HCT116 (cell line): ENCODE results near the gene AIF1L. TPM values are rescaled to one million over a fixed set of nuclear protein-coding genes. Genes with fewer than 3 reads are reported as not detected.

Source experiments
- ATAC-seq: fragments of 200-7000 bp; cut with Tn5 transposase; 2 replicates; pipeline ENCODE4 v1.9.1; 2020; ENCODE audit warnings: mild to moderate bottlenecking, moderate library complexity
- BruUV-seq: library from RNA; stranded (reverse); fragments of 400-500 nt; replicated peaks from 2 replicates; lab custom pipeline; 2021; lab: Mats Ljungman, UMichigan
- CTCF ChIA-PET: fragments of 300-600 bp; sonication (Branson Sonifier 250); formaldehyde crosslinking; loops from one replicate; lab custom pipeline; 2021; ENCODE audit warnings: antibody characterized with exemption; lab: Charles Lee
- POLR2A ChIA-PET: fragments of 300-600, 350-600 bp; sonication (Branson Sonifier 250); formaldehyde crosslinking; loops from one replicate; lab custom pipeline; 2021; ENCODE audit warnings: antibody characterized with exemption; lab: Charles Lee
- RAD21 ChIA-PET, 2 experiments: fragments of 300-600 bp; sonication (Branson Sonifier 250); formaldehyde crosslinking; loops; one replicate each; lab custom pipeline; 2023; ENCODE audit warnings: low total read pairs in 2 of 2; ENCODE audit not compliant: uncharacterized antibody in 2 of 2, unreplicated experiment in 2 of 2, low non-redundant PET in 1 of 2; lab: Charles Lee
- DNase-seq: peaks from one replicate; pipeline ENCODE4 v3.0.0-alpha.2; 2010; ENCODE audit warnings: low read depth, low spot score
- H2AFZ ChIP-seq: fragments of 200-600 bp; shearing (Covaris generic), sonication (generic); 2 replicates; pipeline ENCODE4 v1.6.1; 2017; ENCODE audit warnings: low read depth, mixed run types, mixed read lengths, antibody characterized with exemption, low read length; ENCODE audit not compliant: poor library complexity, severe bottlenecking
- H3K27ac ChIP-seq: 2 replicates; pipeline ENCODE4 v1.5.1; 2012; ENCODE audit warnings: low read depth, low read length
- H3K27me3 ChIP-seq: fragments of 200-600 bp; sonication (generic); 2 replicates; pipeline ENCODE4 v1.6.1; 2016; ENCODE audit warnings: mixed run types, low read length, mixed read lengths; ENCODE audit not compliant: insufficient read depth
- H3K36me3 ChIP-seq, 2 experiments: fragments of 200-500 bp in 1 of 2; fragments of 200-600 bp in 1 of 2; sonication (Bioruptor generic) in 1 of 2; sonication (generic) in 1 of 2; 2 replicates each; pipeline versions ENCODE4 v1.5.1 to v1.6.1; 2014 to 2016; ENCODE audit warnings: low read length in 2 of 2, inconsistent platforms in 1 of 2, mixed read lengths in 1 of 2, mixed run types in 1 of 2; ENCODE audit not compliant: insufficient read depth in 2 of 2, control insufficient read depth in 1 of 2
- H3K4me1 ChIP-seq, 2 experiments: fragments of 200-600 bp in 1 of 2; sonication (generic) in 1 of 2; 2 replicates each; pipeline versions ENCODE4 v1.5.1 to v1.6.1; 2012 to 2017; ENCODE audit warnings: low read length in 2 of 2, inconsistent platforms in 1 of 2, mild to moderate bottlenecking in 1 of 2, mixed read lengths in 1 of 2, mixed run types in 1 of 2, moderate library complexity in 1 of 2; ENCODE audit not compliant: insufficient read depth in 2 of 2, control insufficient read depth in 1 of 2
- H3K4me2 ChIP-seq: fragments of 200-600 bp; sonication (generic); 2 replicates; pipeline ENCODE4 v1.6.1; 2017; ENCODE audit warnings: mixed run types, low read length, mixed read lengths
- H3K4me3 ChIP-seq, 2 experiments: fragments of 200-600 bp in 1 of 2; sonication (generic) in 1 of 2; replicated peaks in 1 of 2; 2 replicates each; pipeline ENCODE4 v1.5.1; 2011 to 2016; ENCODE audit warnings: low read length in 2 of 2, control low read depth in 1 of 2, low read depth in 1 of 2, mild to moderate bottlenecking in 1 of 2, mixed read lengths in 1 of 2, mixed run types in 1 of 2
- H3K79me2 ChIP-seq: fragments of 200-600 bp; sonication (generic); 2 replicates; pipeline ENCODE4 v1.6.1; 2017; ENCODE audit warnings: mild to moderate bottlenecking, mixed run types, low read length, moderate library complexity, mixed read lengths; ENCODE audit not compliant: insufficient read depth
- H3K9ac ChIP-seq: fragments of 200-600 bp; sonication (generic); 2 replicates; pipeline ENCODE4 v1.6.1; 2016; ENCODE audit warnings: low read length, mixed read lengths
- H3K9me2 ChIP-seq: fragments of 200-600 bp; sonication (generic), shearing (Covaris generic); 2 replicates; pipeline ENCODE4 v1.6.1; 2017; ENCODE audit warnings: mixed run types, mild to moderate bottlenecking, moderate library complexity; ENCODE audit not compliant: insufficient read depth
- H3K9me3 ChIP-seq, 2 experiments: fragments of 200-500 bp in 1 of 2; fragments of 200-600 bp in 1 of 2; sonication (Bioruptor generic) in 1 of 2; sonication (generic) in 1 of 2; 2 replicates each; pipeline ENCODE4 v1.6.1; 2014 to 2017; ENCODE audit warnings: low read length in 2 of 2, mixed read lengths in 2 of 2, inconsistent platforms in 1 of 2, low read depth in 1 of 2, mild to moderate bottlenecking in 1 of 2, mixed run types in 1 of 2, moderate library complexity in 1 of 2; ENCODE audit not compliant: control insufficient read depth in 1 of 2, insufficient read depth in 1 of 2
- H4K20me1 ChIP-seq: fragments of 200-600 bp; sonication (generic), shearing (Covaris generic); 2 replicates; pipeline ENCODE4 v1.6.1; 2017; ENCODE audit warnings: mixed run types, mild to moderate bottlenecking, moderate library complexity; ENCODE audit not compliant: insufficient read depth
- EZH2phosphoT487 ChIP-seq: fragments of 200-600 bp; IDR thresholded peaks from 2 replicates; pipeline ENCODE4 v1.6.1; 2018; ENCODE audit warnings: antibody characterized with exemption, borderline replicate concordance
- FOSL1 ChIP-seq: IDR thresholded peaks from 2 replicates; pipeline ENCODE4 v1.6.1; 2012; ENCODE audit warnings: low read depth
- POLR2A ChIP-seq: IDR thresholded peaks from 2 replicates; pipeline ENCODE4 v1.7.0; 2011; ENCODE audit warnings: borderline replicate concordance; ENCODE audit not compliant: insufficient read depth, insufficient read length; ENCODE audit errors: extremely low read depth
- POLR2AphosphoS5 ChIP-seq: IDR thresholded peaks from 2 replicates; pipeline ENCODE4 v1.6.1; 2011; ENCODE audit warnings: mild to moderate bottlenecking, low read depth, low read length, moderate library complexity
- SIN3A ChIP-seq: IDR thresholded peaks from 2 replicates; pipeline ENCODE4 v1.6.1; 2012; ENCODE audit warnings: low read depth
- SRF ChIP-seq: IDR thresholded peaks from 2 replicates; pipeline ENCODE4 v1.6.1; 2012; ENCODE audit warnings: low read depth
- intact Hi-C: fragments of 100-400 bp; cut with micrococcal nuclease; formaldehyde crosslinking; loops from 2 replicates; pipeline ENCODE4 v1.10.0; 2022
- total RNA-seq: library from RNA; stranded (reverse); gene quantifications from one replicate; pipeline ENCODE4 v1.2.1, GENCODE V29; 2021; ENCODE audit not compliant: unreplicated experiment
- TF ChIP-seq, protein P1 (sequence below): IDR thresholded peaks from 2 replicates; pipeline ENCODE4 v1.6.1; 2011; ENCODE audit warnings: mild to moderate bottlenecking, low read length, moderate library complexity; ENCODE audit not compliant: insufficient replicate concordance; ENCODE audit errors: extremely low read depth

Gene AIF1L
- total RNA-seq, 1 experiment from 2014 or later: 34.0 TPM

DNA sequence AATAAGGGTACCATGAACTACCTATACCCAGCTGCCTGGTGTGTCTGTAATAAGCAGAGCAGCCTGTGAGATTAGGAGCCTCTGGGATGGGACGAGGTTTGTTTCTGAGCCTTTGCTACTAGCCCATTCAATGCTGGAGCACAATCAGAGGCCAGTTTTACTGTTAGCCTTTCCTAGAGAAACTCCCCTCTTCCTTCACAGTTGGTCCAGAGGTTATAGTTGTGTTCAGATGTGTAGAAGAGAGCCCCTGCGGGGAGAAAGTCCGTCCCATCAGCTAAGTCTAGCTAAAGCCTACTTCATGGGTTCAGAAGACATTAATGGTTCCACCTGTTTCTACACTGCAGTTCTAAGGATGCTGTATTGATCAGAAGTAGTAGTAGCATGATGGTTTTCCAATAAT, 45.8 kb downstream of the AIF1L start:
- no peaks in the 10 kb centered on the region for H3K27me3 ChIP-seq
- H4K20me1 ChIP-seq: no peaks in the 10 kb centered on the region
- H3K36me3 ChIP-seq: peaks cover 58 to 70% of the 10 kb centered on the region in 2 experiments
- no peaks in the 10 kb centered on the region for H3K9me2 ChIP-seq
- no peak overlapping the region for H3K27ac ChIP-seq
- ChIA-PET POLR2A (no interaction called here), CTCF (no interaction called here), RAD21 (no interaction called here)
- no TSS peak for BruUV-seq
- intact Hi-C loops: no loop called here
- no peaks in the 10 kb centered on the region for H3K4me1 ChIP-seq
- H3K9ac ChIP-seq: no peak overlapping the region
- DNase-seq (no peak), ATAC-seq (no peak)
- H3K4me2 ChIP-seq: no peak overlapping the region
- no peak overlapping the region for H2AFZ ChIP-seq
- H3K4me3 ChIP-seq: no peak overlapping the region
- H3K79me2 ChIP-seq: no peaks in the 10 kb centered on the region
- no peak for TF ChIP-seq SRF
- TF ChIP-seq POLR2A: no peak
- no peak for TF ChIP-seq EZH2phosphoT487
- TF ChIP-seq POLR2AphosphoS5: no peak
- TF ChIP-seq, protein P1, sequence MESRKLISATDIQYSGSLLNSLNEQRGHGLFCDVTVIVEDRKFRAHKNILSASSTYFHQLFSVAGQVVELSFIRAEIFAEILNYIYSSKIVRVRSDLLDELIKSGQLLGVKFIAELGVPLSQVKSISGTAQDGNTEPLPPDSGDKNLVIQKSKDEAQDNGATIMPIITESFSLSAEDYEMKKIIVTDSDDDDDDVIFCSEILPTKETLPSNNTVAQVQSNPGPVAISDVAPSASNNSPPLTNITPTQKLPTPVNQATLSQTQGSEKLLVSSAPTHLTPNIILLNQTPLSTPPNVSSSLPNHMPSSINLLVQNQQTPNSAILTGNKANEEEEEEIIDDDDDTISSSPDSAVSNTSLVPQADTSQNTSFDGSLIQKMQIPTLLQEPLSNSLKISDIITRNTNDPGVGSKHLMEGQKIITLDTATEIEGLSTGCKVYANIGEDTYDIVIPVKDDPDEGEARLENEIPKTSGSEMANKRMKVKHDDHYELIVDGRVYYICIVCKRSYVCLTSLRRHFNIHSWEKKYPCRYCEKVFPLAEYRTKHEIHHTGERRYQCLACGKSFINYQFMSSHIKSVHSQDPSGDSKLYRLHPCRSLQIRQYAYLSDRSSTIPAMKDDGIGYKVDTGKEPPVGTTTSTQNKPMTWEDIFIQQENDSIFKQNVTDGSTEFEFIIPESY: no peak
- no peak for TF ChIP-seq FOSL1
- no peaks in the 10 kb centered on the region for H3K9me3 ChIP-seq

DNA sequence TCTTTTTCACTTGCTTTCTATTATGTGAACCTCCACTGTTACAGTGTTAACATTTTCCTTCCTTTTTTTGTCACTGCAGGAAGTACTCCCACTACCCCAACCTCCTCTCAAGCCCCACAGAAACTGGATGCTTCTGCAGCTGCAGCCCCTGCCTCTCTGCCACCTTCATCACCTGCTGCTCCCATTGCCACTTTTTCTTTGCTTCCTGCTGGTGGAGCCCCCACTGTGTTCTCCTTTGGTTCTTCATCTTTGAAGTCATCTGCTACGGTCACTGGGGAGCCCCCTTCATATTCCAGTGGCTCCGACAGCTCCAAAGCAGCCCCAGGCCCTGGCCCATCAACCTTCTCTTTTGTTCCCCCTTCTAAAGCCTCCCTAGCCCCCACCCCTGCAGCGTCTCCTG, 47.9 kb downstream of the AIF1L start:
- Histone ChIP-seq H3K4me2 (no peak overlapping the region), H3K79me2 (no peaks in the 10 kb centered on the region), H3K9ac (no peak overlapping the region), H2AFZ (no peak overlapping the region), H3K36me3 (peaks cover 65 to 73% of the 10 kb centered on the region in 2 experiments), H4K20me1 (no peaks in the 10 kb centered on the region), H3K4me1 (no peaks in the 10 kb centered on the region), H3K9me2 (no peaks in the 10 kb centered on the region), H3K4me3 (no peak overlapping the region), H3K27ac (no peak overlapping the region), H3K9me3 (no peaks in the 10 kb centered on the region), H3K27me3 (no peaks in the 10 kb centered on the region)
- intact Hi-C loops: no loop called here
- BruUV-seq: no TSS peak
- ChIA-PET RAD21 (no interaction called here), POLR2A (no interaction called here), CTCF (no interaction called here)
- no peak for ATAC-seq
- no peak for DNase-seq
- TF ChIP-seq SIN3A: no peak
- TF ChIP-seq FOSL1: no peak
